Right cardiac atrium (tissue), 5 donors: Measurements from ENCODE around the gene ITGA4. TPM values are rescaled to one million over a fixed set of nuclear protein-coding genes. Genes with fewer than 3 reads are reported as not detected.

ENCODE experiments used
- ATAC-seq, 2 donors: fragments of 200-7000 bp; cut with Tn5 transposase; one replicate each; pipeline versions ENCODE4 v1.8.0 to v1.9.1; 2020; ENCODE audit warnings: moderate library complexity in 2 of 2, mild to moderate bottlenecking in 1 of 2
- DNase-seq, 3 donors: peaks; one replicate each; pipeline ENCODE4 v3.0.0-alpha.2; 2020
- H3K27ac ChIP-seq: one replicate; pipeline ENCODE4 v1.5.1; 2013; ENCODE audit warnings: mild to moderate bottlenecking, low read length, control low read depth, moderate library complexity
- H3K27me3 ChIP-seq: one replicate; pipeline ENCODE4 v1.6.1; 2013; ENCODE audit not compliant: control insufficient read depth, insufficient read depth
- H3K4me1 ChIP-seq: one replicate; pipeline ENCODE4 v1.6.1; 2013; ENCODE audit warnings: low read length; ENCODE audit not compliant: control insufficient read depth, insufficient read depth
- H3K4me3 ChIP-seq: one replicate; pipeline ENCODE4 v1.5.1; 2013; ENCODE audit warnings: low read length, control low read depth
- H3K9me3 ChIP-seq: one replicate; pipeline ENCODE4 v1.6.1; 2013; ENCODE audit warnings: low read length; ENCODE audit not compliant: control insufficient read depth
- WGBS: extraction: QIAGEN DNeasy Blood & Tissue Kit; methylation state at CpG from one replicate; pipeline ENCODE4 v1.1.7; 2013; 5-methylcytosine and 5-hydroxymethylcytosine counted together
- intact Hi-C, 4 donors: fragments of 100-400 bp; cut with DNase I; formaldehyde crosslinking; loops; one replicate each; pipeline versions ENCODE4 v1.11.0 to v1.14.0; 2022 to 2023
- polyA plus RNA-seq: library from polyadenylated mRNA; stranded (reverse); fragments of 200-250 nt; gene quantifications from one replicate; pipeline ENCODE4 v1.2.3, GENCODE V29; 2013
- total RNA-seq, 4 donors: library from RNA; stranded (reverse); fragmentation: NEBNext Ultra II Directional; extraction: Animal tissue kit (Norgen Biotek cat#: 25700); gene quantifications; one replicate each; pipeline ENCODE4 v1.2.1, GENCODE V29; 2021
- donor health status: healthy with polysubstance abuse.
- donor health status: DM: no; HTN: yes; CAD: no.
- donor health status: DM: no; HTN: no; CAD: no.
- donor health status: DM: no; HTN: yes; CAD: no; lungs with severe emphysema.
- donor health status: DM: yes; HTN: yes; CAD: no.

ITGA4 gene
- total and polyA plus RNA-seq, 5 donors = 0.27 to 2.3 (median 1.4) TPM

- intact Hi-C loops = loop anchor here in 3 of 4 donors (10.0 kb wide), 2 partner anchors 385 to 1335 kb away; no protein-coding TSS in a partner anchor
These were observed 2.4 kb downstream of the ITGA4 start for GRCh38 chr2:181459621-181460021.

GRCh38 chr2:181461056-181461997, 4.1 kb downstream of the ITGA4 start:
- H3K4me1 ChIP-seq = no peaks in the 10 kb centered on the region
- intact Hi-C loops = loop anchor here in 3 of 4 donors (10.0 kb wide), 2 partner anchors 387 to 1337 kb away; no protein-coding TSS in a partner anchor
- no peaks in the 10 kb centered on the region for H3K27me3 ChIP-seq
- H3K27ac ChIP-seq = no peak overlapping the region
- no peak overlapping the region for H3K4me3 ChIP-seq
- WGBS = 77% methylated on average over 7 of the region's 7 CpGs
- DNase-seq (no peak), ATAC-seq (no peak)
- no peaks in the 10 kb centered on the region for H3K9me3 ChIP-seq

More at GRCh38 chr2:181459621-181460021, 2.4 kb downstream of the ITGA4 start:
- Histone ChIP-seq H3K4me1 (no peaks in the 10 kb centered on the region), H3K4me3 (no peak overlapping the region), H3K27ac (no peak overlapping the region), H3K27me3 (no peaks in the 10 kb centered on the region), H3K9me3 (no peaks in the 10 kb centered on the region)
- DNase-seq (no peak), ATAC-seq (no peak)
- 25% methylated on average over 1 of the region's 1 CpG for WGBS

GRCh38 chr2:181462033-181462432, 4.8 kb downstream of the ITGA4 start:
- intact Hi-C loops = loop anchor here in 3 of 4 donors (10.0 kb wide), 2 partner anchors 387 to 1337 kb away; no protein-coding TSS in a partner anchor
- no peak overlapping the region for H3K4me3 ChIP-seq
- ATAC-seq = no peak

GRCh38 chr2:181463588-181463987, 6.4 kb downstream of the ITGA4 start:
- Histone ChIP-seq H3K27me3 (no peaks in the 10 kb centered on the region), H3K9me3 (no peaks in the 10 kb centered on the region), H3K4me3 (no peak overlapping the region), H3K4me1 (no peaks in the 10 kb centered on the region), H3K27ac (no peak overlapping the region)
- DNase-seq = no peak
- 89% methylated on average over 3 of the region's 3 CpGs for WGBS
- intact Hi-C loops = loop anchor here in 3 of 4 donors (10.0 kb wide), 2 partner anchors 389 to 1339 kb away; no protein-coding TSS in a partner anchor
- no peak for ATAC-seq

More at GRCh38 chr2:181462033-181462432, 4.8 kb downstream of the ITGA4 start:
- DNase-seq = no peak
- WGBS = 61% methylated on average over 1 of the region's 1 CpG
- Histone ChIP-seq H3K9me3 (no peaks in the 10 kb centered on the region), H3K27me3 (no peaks in the 10 kb centered on the region), H3K27ac (no peak overlapping the region), H3K4me1 (no peaks in the 10 kb centered on the region)

- WGBS = 48% methylated on average over 2 of the region's 2 CpGs
- H3K4me1 ChIP-seq = no peaks in the 10 kb centered on the region
- DNase-seq (no peak), ATAC-seq (no peak)
- intact Hi-C loops = loop anchor here (5.0 to 10.0 kb wide), 3 partner anchors 390 to 1343 kb away; no protein-coding TSS in a partner anchor
- no peaks in the 10 kb centered on the region for H3K9me3 ChIP-seq
- H3K27me3 ChIP-seq = no peaks in the 10 kb centered on the region
- H3K4me3 ChIP-seq = no peak overlapping the region
- no peak overlapping the region for H3K27ac ChIP-seq
These were observed 7.8 kb downstream of the ITGA4 start for GRCh38 chr2:181464966-181465365.

GRCh38 chr2:181465676-181466375, 8.6 kb downstream of the ITGA4 start:
- ATAC-seq (no peak), DNase-seq (no peak)
- Histone ChIP-seq H3K4me1 (no peaks in the 10 kb centered on the region), H3K27me3 (no peaks in the 10 kb centered on the region), H3K4me3 (no peak overlapping the region), H3K27ac (no peak overlapping the region), H3K9me3 (no peaks in the 10 kb centered on the region)
- intact Hi-C loops = loop anchor here (5.0 to 10.0 kb wide), 3 partner anchors 391 to 1344 kb away; no protein-coding TSS in a partner anchor
- 70% methylated on average over 3 of the region's 3 CpGs for WGBS

GRCh38 chr2:181466661-181467576, 9.7 kb downstream of the ITGA4 start:
- Histone ChIP-seq H3K27me3 (no peaks in the 10 kb centered on the region), H3K9me3 (no peaks in the 10 kb centered on the region), H3K27ac (no peak overlapping the region), H3K4me3 (no peak overlapping the region), H3K4me1 (peaks cover 1% of the 10 kb centered on the region)
- DNase-seq = peak; percentile 60 to 91 (median 76)
- intact Hi-C loops = loop anchor here (5.0 to 10.0 kb wide), 3 partner anchors 392 to 1345 kb away; no protein-coding TSS in a partner anchor
- ATAC-seq = no peak
- WGBS = 54% methylated on average over 4 of the region's 4 CpGs

- Histone ChIP-seq H3K27ac (no peak overlapping the region), H3K4me1 (peaks cover 1% of the 10 kb centered on the region), H3K27me3 (no peaks in the 10 kb centered on the region), H3K9me3 (no peaks in the 10 kb centered on the region), H3K4me3 (no peak overlapping the region)
- intact Hi-C loops = loop anchor here (5.0 to 10.0 kb wide), 3 partner anchors 393 to 1346 kb away; no protein-coding TSS in a partner anchor
- no peak for DNase-seq
- no peak for ATAC-seq
- 45% methylated on average over 3 of the region's 3 CpGs for WGBS
These were observed 11.0 kb downstream of the ITGA4 start for GRCh38 chr2:181467966-181468707.

- 62% methylated on average over 1 of the region's 1 CpG for WGBS
- intact Hi-C loops = loop anchor here (5.0 to 10.0 kb wide), 3 partner anchors 394 to 1347 kb away; no protein-coding TSS in a partner anchor
- H3K27ac ChIP-seq = no peak overlapping the region
These were observed 11.6 kb downstream of the ITGA4 start for GRCh38 chr2:181468811-181469210.

More at GRCh38 chr2:181468811-181469210, 11.6 kb downstream of the ITGA4 start:
- Histone ChIP-seq H3K4me1 (peaks cover 1% of the 10 kb centered on the region), H3K9me3 (no peaks in the 10 kb centered on the region), H3K27me3 (no peaks in the 10 kb centered on the region), H3K4me3 (no peak overlapping the region)
- DNase-seq = no peak
- ATAC-seq = no peak
